ENCODE results near the gene AGAP3.
A peak's percentile ranks its signal among the peaks of the same experiment; 100 is the strongest.

Gene AGAP3

GRCh38 chr7:151057989-151058780 is 28.1 kb upstream of the AGAP3 start:
- DNase-seq: peak; percentile 98

DNA sequence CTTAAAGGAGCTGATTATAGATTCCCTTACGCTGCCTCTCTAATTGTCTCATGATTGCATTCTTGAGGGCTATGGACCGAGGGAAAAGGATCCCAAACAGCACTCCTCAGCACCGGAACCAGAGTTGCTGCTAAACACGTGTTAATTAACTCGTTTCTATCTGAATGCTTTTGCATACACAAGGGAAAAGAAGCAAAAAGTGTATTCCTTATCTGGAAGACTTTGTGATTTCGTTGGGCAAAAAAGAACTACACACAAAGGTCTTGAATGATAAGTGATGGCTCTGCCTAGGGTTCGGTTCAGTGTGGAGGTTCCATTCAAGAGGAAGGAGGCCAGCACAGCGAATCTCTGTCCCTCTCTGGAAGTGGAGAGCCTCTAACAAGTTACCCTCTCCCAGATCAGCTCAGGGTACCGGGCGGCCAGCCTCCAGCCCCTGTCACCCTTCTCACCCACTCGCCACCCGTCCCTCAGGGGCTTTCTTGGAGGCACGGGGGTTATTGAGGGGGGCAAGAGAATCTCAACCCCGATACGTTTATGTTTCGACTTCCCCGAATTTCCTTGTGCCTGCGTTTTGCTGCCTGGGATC is 27.4 kb upstream of the AGAP3 start:
- DNase-seq: peak in 1 of 2 donors; percentile 15

DNA sequence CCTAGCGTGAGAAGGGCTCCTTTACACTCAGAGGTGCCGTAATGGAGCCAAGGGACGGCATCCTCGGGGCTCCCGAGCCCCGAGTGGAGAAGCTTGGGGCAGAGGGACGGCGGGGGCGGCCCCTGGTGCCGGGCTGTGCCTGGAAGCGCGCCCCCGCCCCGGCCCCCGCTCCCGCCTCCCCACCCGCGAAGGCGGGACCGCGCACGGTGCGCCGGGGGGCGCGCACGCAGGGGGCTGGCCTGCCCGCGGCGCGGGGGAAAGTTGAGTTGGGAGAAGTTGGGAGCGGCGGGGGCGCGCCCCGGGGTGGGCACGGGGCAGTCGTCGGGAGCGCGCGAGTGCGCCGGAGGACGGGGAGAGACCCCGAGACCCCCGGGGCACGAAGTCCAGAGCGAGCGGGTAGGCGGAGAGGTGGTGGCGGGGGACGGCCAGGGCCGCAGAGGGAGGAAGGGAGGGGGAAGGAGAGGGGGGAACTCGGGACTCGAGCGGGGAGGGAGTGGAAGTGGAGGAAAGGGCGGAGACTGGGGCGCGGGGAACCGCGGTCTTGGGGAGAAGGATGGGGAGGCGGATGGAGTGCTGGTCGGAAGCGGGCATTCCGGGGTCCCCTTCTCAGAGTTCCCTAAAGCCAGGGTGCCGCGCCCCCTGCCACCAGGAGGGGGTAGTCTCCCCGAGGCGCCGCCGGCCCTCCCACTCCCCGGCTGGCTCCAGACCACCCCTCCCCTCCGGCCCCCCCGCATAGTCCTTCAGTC is 26.7 kb upstream of the AGAP3 start, which contains the start of gene SLC4A2:
TSS of gene SLC4A2 (plus strand) at position 223 of the 746 bp plus-strand sequence. CDS start 2,399 bp downstream, outside the sequence.
- DNase-seq: peak; percentile 69 to 72

DNA sequence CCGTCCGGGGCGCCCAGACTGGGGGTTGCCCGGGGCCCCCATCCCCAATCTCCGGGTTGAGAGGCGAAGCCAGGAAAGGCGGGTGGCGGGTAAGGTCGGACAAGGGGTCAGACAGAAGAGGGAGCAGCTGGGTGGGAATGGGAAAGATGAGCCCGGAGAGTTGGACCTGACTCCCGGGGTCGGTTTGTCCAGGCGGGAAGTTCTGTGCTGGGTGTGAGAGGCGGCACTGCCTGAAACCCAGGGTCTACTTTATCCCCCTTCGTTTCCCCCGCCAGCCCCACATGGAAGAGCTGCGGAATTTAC is 26.2 kb upstream of the AGAP3 start:
- DNase-seq: no peak

DNA sequence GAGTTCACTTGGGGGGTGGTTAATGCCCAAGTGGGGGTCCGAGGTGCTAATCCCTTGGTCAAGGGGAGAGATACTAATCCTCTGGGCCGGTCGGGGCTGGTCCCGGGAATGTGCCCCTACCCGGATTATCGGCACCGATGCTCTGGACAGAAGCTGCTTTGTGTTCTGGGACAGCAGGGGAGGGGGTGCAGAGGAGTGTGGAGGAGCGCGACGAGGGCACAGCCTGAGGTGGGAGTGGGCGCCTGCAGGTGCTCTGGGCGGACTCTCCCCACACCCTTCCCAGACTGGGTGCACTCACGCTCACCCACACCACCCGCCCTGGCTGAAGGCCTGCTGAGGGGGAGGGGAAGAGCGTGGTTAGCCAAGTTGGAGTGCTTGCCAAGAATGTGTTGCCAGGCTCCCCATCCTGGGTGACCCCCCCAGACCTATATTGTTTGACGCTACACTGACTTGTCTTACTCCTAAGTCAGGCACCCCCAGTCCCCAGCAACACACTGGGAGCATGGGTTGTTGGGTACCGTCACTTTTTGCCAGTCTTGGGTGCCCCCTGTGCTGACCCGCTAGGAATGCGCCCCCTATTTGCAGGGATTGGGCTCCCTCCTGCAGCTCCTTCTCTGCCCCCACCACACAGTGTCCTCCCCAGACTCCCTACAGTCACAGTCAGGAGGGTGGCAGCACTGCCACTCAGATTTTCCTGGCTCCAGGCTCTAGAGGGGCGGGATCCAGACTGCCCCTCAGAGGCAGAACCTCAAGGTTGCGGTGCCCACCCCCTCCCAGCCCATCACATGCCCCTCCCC is 25.7 kb upstream of the AGAP3 start:
- no peak for DNase-seq

DNA sequence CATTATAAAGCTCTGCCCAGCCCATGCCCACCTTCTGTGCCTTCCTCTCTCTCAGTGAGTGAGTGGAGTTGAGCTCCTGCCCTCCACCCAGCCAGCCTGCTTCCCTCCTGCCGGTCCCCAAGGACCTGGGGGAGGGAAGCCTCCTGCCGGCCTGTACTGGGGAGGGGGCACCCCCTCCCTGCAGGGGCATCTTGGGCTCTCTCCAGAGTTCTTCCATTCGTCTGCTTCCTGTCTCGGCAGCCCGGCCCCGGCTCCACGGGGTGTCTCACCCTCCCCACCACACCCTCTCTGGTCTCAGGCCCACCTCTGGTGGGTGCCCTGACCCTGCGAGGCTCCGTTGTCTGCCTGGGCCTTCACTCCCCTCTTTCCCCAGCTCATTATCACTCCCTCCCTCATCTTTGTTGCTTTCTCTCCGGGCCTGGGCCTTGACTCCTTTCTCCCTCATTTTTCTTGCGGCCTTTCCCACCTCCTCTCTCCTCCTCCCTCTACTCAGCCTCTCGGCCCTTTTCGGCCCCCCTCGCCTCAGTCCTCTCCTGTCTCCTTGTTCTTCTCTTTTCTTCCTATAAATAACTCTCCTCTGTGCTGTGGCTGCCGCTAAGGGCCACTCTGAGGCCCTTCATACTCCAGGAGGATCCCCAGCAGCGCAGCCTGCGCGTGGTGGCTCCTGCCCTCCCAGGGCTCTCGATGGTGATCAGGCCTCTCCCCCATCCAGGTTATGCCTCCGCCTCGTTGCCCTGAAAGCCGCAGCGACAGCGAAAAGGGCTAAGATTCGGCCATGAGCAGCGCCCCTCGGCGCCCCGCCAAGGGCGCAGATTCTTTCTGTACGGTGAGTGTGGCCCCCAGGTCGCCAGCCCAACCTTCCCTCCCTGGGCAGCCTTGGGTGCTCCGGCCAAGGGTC is 24.8 kb upstream of the AGAP3 start:
- DNase-seq: no peak

GRCh38 chr7:151062111-151062398 is 24.2 kb upstream of the AGAP3 start:
- DNase-seq: no peak

DNA sequence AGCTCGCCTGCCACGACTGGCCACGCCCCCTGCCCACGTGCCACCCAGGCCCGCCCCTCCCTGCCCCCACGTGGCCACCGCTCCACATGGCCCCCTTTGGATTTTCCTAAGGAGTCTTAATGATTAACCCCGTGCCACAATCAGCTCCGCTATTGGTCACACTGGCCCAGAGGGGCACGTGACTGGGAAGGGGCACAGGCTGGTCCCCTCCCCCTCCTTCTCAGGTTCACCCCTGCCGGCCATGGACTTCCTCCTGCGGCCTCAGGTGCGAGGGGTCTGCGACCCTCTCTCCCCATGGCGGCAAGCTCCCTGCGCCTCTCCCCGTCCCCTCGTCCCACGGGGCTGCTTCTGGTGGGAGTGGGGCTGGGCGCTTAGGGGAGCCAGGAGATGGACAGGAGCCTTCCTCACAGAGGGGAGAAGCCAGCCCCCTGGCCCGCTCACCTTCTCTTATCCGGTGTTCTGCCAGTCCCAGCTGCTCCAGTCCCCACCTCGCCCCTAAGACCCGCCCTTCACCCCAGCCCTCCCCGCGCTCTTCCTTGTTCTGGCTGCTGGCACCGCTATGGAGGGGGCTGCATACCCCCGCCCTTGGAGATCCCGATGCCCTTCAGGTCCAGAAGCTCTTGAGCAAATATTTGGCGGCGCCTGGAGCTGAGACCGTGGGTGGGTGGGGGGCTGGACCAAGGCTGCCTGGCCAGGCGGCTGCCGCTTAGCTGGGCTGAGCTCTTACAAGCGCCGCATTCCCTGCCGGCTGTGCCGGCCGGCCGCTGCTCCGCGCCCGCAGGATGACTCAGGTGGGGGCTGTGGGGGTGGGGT is 23.7 kb upstream of the AGAP3 start:
- DNase-seq: no peak

GRCh38 chr7:151063212-151063561 is 23.1 kb upstream of the AGAP3 start:
- DNase-seq: no peak

DNA sequence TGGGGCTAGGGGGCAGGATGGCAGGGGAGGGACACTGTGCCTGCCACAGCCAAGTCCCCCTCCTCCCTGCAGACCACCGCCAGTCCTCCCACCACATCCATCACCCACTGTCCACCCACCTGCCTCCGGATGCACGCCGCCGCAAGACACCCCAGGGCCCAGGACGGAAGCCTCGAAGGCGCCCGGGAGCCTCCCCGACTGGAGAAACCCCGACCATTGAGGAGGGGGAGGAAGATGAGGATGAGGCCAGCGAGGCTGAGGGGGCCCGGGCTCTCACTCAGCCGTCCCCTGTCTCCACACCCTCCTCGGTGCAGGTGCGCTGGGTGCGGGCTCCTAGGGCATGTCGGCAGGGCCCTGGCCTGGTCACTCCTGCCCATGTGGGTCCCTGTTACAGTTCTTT is 21.8 kb upstream of the AGAP3 start:
- DNase-seq: no peak

DNA sequence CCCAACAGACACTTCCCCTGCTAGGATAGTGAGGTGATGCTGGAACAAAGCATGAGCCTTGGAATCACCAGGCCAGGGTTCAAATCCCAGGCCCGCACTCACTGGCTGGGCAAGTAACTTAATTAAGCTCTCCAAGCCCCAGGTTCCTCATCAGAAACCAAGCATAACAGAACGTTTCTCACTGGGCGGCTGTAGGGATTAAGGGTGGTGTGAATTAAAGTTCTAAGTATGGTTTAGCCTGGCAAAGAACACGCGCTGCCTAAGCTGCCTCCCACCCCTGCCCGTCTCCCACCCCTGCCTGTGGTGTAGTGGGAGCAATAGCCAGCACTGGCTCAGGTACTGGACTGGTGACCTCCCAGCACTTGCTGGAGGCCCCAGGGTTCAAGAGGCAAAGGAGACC is 21.3 kb upstream of the AGAP3 start:
- no peak for DNase-seq

DNA sequence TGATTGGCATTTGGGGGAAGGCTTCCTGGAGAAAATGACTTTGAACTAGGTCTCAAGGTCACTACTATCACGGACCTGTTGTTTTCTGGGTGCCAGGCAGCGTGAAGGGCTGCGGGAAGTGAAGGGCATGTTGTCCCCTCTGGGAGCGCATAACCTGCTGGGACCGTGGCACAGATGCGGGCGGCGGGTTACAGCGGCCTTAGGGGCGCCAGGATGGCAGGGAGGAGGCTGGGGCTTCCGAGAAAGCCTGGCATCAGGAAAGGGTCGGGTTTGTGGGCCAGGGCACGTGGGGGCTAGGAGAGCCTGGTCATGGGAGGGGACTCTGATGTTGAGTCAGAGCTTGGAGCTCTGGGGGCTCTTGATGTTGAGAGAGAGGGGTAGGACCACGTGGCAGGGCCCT is 20.8 kb upstream of the AGAP3 start:
- no peak for DNase-seq

DNA sequence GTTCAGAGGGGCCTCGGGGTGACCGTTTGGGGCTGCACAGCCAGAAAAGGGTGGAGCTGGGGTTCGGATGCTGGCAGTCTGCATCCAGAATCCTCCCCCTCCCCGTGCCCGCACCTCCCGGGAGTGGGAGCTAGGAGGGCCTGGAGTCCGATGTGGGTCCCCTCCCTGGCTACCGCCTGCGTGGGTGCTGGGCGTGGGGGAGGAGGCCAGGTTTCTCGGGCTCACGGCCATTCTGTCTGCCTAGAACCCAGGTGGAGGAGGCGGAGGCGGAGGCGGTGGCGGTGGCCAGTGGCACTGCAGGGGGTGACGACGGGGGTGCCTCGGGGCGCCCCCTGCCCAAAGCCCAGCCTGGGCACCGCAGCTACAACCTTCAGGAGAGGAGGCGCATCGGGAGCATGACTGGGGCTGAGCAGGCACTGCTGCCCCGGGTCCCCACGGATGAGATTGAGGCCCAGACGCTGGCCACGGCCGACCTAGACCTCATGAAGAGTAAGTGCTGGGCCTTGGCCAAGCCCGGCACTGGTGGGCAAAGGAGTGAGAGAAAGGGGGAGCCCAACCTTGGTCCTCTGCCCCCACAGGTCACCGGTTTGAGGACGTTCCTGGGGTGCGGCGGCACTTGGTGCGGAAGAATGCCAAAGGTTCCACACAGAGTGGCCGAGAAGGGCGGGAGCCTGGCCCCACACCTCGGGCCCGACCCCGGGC is 19.9 kb upstream of the AGAP3 start:
- no peak for DNase-seq

- DNase-seq: no peak
These were observed 18.1 kb upstream of the AGAP3 start for GRCh38 chr7:151068069-151068773.

DNA sequence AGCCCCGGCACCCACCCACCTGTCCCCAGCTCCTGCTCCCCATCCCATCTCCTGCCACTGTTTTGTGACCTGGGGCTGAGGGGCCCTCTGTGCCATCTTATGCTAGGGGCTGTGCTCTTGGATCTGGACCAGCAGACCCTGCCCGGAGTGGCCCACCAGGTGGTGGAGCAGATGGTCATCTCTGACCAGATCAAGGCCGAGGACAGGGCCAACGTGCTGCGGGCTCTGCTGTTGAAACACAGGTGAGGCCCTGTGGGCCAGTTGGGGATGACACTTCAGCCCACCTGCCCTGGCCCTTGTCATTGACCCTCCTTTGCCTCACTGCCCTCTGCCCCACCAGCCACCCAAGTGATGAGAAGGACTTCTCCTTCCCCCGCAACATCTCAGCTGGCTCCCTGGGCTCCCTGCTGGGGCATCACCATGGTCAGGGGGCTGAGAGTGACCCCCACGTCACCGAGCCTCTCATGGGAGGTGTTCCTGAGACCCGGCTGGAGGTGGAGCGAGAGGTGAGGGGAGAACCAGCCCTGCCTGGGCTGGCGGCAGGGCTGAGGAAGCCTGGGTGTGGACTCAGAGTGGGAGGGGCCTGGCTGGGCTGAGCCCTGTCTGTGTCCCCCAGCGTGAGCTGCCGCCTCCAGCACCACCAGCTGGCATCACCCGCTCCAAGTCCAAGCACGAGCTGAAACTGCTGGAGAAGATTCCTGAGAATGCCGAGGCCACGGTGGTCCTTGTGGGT is 16.3 kb upstream of the AGAP3 start:
- DNase-seq: no peak

GRCh38 chr7:151070574-151070960 is 15.7 kb upstream of the AGAP3 start:
- DNase-seq: no peak

- no peak for DNase-seq
These were observed 15.0 kb upstream of the AGAP3 start for GRCh38 chr7:151071032-151071866.

DNA sequence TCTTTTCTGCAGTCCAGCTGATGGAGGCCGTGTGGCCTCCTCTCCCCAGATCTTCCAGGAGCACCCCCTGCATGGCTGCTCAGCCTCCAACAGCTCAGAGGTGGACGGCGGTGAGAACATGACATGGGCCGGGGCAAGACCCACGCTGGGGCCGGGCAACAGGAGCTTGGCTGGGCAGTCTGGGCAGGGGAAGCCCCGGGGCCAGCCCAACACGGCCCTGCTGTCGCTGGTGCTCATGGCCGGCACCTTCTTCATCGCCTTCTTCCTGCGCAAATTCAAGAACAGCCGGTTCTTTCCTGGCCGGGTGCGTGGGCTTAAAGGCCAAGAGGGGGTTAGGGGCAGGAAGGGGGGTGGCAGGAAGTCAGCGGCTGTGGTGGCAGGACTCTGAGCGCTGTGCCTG is 12.3 kb upstream of the AGAP3 start:
- no peak for DNase-seq

All from CD4-positive, alpha-beta T cell treated with Interleukin-1 beta for 1 hour (primary cell).